Measurements from ENCODE around the gene KCNIP3. TPM values are rescaled to one million over a fixed set of nuclear protein-coding genes. Genes with fewer than 3 reads are reported as not detected.
A peak's percentile ranks its signal among the peaks of the same experiment; 100 is the strongest.

The KCNIP3 gene
- total RNA-seq, 2 donors from 2014 or later, result not detected

DNA sequence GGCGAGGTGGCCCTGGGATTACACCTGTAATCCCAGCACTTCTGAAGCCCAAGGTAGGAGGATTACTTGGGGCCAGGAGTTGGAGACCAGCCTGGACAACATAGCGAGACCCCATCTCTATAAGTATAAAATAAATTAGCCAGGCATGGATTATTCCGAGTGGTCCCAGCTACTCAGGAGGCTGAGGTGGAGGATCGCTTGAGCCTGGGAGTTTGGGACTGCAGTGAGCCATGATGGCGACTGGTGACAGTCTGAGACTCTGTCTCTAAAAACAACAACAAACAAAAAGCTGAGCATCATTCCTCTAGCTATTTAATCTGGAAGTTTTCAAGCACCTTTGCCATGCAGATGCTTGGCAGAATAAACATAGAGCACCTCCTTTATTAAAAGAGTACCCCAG, 83.6 kb downstream of the KCNIP3 start:
- no peaks in the 10 kb centered on the region for H3K36me3 Mint-ChIP-seq
- H3K27ac Mint-ChIP-seq, result no peak overlapping the region
- no peak overlapping the region for H3K4me3 Mint-ChIP-seq
- no peaks in the 10 kb centered on the region for H3K4me1 Mint-ChIP-seq (ENCODE audit: low read depth in 2 of 2)
- peaks cover 2 to 10% of the 10 kb centered on the region in 2 donors for H3K27me3 Mint-ChIP-seq
- DNase-seq (ENCODE audit: low spot score) (no peak), ATAC-seq (no peak)
- no peaks in the 10 kb centered on the region for H3K9me3 Mint-ChIP-seq

GRCh38 chr2:95381212-95382191, 84.4 kb downstream of the KCNIP3 start:
- Mint-ChIP-seq H3K27me3 (peaks cover 2 to 10% of the 10 kb centered on the region in 2 donors), H3K27ac (no peak overlapping the region), H3K4me1 (ENCODE audit: low read depth in 2 of 2) (no peaks in the 10 kb centered on the region), H3K4me3 (no peak overlapping the region), H3K36me3 (no peaks in the 10 kb centered on the region), H3K9me3 (no peaks in the 10 kb centered on the region)
- DNase-seq (ENCODE audit: low spot score) (no peak), ATAC-seq (peak in 1 of 2 donors; percentile 2)

- ATAC-seq, result no peak
- no peaks in the 10 kb centered on the region for H3K4me1 Mint-ChIP-seq (ENCODE audit: low read depth in 2 of 2)
These were observed 85.0 kb downstream of the KCNIP3 start for GRCh38 chr2:95382192-95382591.

GRCh38 chr2:95382686-95383634, 85.8 kb downstream of the KCNIP3 start:
- peaks cover 3 to 10% of the 10 kb centered on the region in 2 donors for H3K27me3 Mint-ChIP-seq
- H3K27ac Mint-ChIP-seq, result no peak overlapping the region
- DNase-seq (ENCODE audit: low spot score) (no peak), ATAC-seq (no peak)
- H3K4me3 Mint-ChIP-seq, result no peak overlapping the region
- H3K4me1 Mint-ChIP-seq (ENCODE audit: low read depth in 2 of 2), result no peaks in the 10 kb centered on the region
- no peaks in the 10 kb centered on the region for H3K9me3 Mint-ChIP-seq
- no peaks in the 10 kb centered on the region for H3K36me3 Mint-ChIP-seq

More at GRCh38 chr2:95382192-95382591, 85.0 kb downstream of the KCNIP3 start:
- Mint-ChIP-seq H3K36me3 (no peaks in the 10 kb centered on the region), H3K9me3 (no peaks in the 10 kb centered on the region), H3K27ac (no peak overlapping the region), H3K27me3 (peaks cover 3 to 10% of the 10 kb centered on the region in 2 donors), H3K4me3 (no peak overlapping the region)
- no peak for DNase-seq (ENCODE audit: low spot score)

DNA sequence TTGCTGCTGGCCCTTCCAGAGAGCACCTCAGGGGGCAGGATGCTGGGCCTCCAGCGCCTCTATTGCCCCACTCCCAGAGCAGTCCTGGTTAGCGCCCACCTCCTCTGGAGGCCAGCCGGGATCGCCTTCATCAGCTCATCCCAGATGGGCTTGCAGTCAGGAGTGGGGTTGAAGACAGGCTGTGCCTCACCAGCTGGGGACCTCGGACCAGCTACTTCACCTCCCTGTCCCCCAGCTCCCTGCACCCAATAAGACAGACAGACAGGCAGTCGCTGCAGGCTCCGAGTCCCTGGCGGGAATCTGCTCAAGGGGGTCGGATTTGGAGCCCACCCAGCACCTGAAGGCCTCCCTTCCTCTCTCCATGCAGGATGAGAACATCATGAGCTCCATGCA, 86.5 kb downstream of the KCNIP3 start:
- Mint-ChIP-seq H3K4me1 (ENCODE audit: low read depth in 2 of 2) (no peaks in the 10 kb centered on the region), H3K9me3 (no peaks in the 10 kb centered on the region), H3K36me3 (no peaks in the 10 kb centered on the region), H3K27me3 (peaks cover 3 to 10% of the 10 kb centered on the region in 2 donors), H3K27ac (no peak overlapping the region), H3K4me3 (no peak overlapping the region)
- DNase-seq (ENCODE audit: low spot score) (no peak), ATAC-seq (no peak)

- no peak overlapping the region for H3K4me3 Mint-ChIP-seq
- DNase-seq (ENCODE audit: low spot score) (no peak), ATAC-seq (no peak)
- no peaks in the 10 kb centered on the region for H3K36me3 Mint-ChIP-seq
- H3K9me3 Mint-ChIP-seq, result no peaks in the 10 kb centered on the region
- no peaks in the 10 kb centered on the region for H3K4me1 Mint-ChIP-seq (ENCODE audit: low read depth in 2 of 2)
- no peak overlapping the region for H3K27ac Mint-ChIP-seq
- peaks cover 3 to 6% of the 10 kb centered on the region in 2 donors for H3K27me3 Mint-ChIP-seq
These were observed 87.9 kb downstream of the KCNIP3 start for GRCh38 chr2:95384854-95385569.

DNA sequence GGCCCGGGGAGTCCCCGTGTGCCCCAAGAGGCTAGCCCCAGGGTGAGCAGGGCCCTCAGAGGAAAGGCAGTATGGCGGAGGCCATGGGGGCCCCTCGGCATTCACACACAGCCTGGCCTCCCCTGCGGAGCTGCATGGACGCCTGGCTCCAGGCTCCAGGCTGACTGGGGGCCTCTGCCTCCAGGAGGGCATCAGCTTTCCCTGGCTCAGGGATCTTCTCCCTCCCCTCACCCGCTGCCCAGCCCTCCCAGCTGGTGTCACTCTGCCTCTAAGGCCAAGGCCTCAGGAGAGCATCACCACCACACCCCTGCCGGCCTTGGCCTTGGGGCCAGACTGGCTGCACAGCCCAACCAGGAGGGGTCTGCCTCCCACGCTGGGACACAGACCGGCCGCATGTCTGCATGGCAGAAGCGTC, 88.4 kb downstream of the KCNIP3 start:
- no peak for DNase-seq (ENCODE audit: low spot score)
- peaks cover 0 to 3% of the 10 kb centered on the region in 2 donors for H3K27me3 Mint-ChIP-seq
- no peak overlapping the region for H3K4me3 Mint-ChIP-seq
- no peaks in the 10 kb centered on the region for H3K9me3 Mint-ChIP-seq
- H3K27ac Mint-ChIP-seq, result no peak overlapping the region
- H3K36me3 Mint-ChIP-seq, result no peaks in the 10 kb centered on the region
- no peaks in the 10 kb centered on the region for H3K4me1 Mint-ChIP-seq (ENCODE audit: low read depth in 2 of 2)
- ATAC-seq, result no peak

DNA sequence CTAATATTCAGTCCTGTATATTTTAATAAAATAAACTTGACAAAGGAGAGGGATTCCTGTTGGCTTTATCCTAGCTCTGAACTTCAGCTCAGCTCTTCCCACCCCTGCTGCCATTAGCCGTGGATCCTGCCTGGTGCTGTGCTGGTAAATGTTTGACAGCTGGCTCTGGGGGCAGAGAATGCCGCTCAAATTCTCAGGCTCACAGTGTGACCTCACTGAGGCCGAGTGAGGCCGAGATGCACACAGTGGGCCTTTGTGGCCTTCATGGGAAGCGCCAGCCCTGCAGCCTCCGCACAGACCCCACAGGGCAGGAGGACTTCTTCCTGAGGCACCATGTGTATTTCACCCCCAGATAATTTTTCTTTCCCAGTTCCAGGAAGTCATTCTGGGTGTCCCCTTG, 88.9 kb downstream of the KCNIP3 start:
- Mint-ChIP-seq H3K27me3 (peaks cover 0 to 3% of the 10 kb centered on the region in 2 donors), H3K4me1 (ENCODE audit: low read depth in 2 of 2) (no peaks in the 10 kb centered on the region), H3K27ac (no peak overlapping the region), H3K36me3 (no peaks in the 10 kb centered on the region), H3K4me3 (no peak overlapping the region), H3K9me3 (no peaks in the 10 kb centered on the region)
- no peak for DNase-seq (ENCODE audit: low spot score)
- no peak for ATAC-seq

DNA sequence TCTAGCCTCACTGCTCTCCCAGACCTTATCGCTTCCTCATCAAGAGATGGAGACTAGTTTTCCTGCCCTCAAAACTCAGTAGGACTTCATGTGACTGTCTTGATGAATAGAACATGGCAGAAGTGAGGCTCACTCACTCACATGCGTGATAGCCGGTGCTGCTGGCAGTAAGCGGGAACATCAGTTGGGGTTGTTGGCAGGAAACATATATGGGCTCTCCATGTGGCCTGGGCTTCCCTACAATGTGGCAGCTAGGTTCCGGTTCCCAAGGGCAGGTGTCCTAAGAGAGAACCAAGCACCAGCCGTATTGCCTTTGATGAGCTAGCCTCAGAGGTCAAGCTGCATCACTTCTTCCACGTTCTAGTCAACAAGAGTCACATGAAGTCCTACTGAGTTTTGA, 90.2 kb downstream of the KCNIP3 start:
- no peak overlapping the region for H3K4me3 Mint-ChIP-seq
- H3K27ac Mint-ChIP-seq, result no peak overlapping the region
- DNase-seq (ENCODE audit: low spot score) (no peak), ATAC-seq (no peak)
- peaks cover 0 to 3% of the 10 kb centered on the region in 2 donors for H3K27me3 Mint-ChIP-seq
- H3K36me3 Mint-ChIP-seq, result no peaks in the 10 kb centered on the region
- no peaks in the 10 kb centered on the region for H3K9me3 Mint-ChIP-seq
- no peaks in the 10 kb centered on the region for H3K4me1 Mint-ChIP-seq (ENCODE audit: low read depth in 2 of 2)

DNA sequence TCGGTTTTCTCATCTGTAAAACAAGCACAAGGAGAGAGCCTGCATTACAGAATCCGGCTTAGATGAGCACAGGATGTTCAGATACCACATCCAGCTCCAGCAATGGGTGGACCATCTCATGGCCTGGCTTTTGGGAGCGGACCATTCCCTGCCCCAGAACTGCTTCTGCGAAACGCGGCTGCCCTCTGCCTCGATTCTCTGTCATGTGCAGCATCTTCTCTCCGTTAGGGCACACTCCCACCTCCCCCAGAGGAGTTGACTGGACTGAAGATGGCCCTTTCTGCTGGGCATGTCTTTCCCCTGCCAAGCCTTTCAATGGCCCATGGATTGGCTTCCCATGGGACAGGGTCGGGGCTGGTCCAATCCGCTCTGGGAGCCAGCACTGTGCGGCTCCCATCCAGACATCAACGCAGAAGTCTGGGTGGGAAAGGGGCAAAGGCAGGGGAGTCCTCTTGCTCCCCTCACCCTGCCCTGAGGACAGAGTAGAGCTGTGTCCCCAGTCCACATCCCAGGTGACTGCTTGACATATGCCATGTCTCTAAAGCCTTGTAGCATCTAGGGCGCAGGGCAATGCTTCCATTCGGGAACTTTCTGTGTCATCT, 91.0 kb downstream of the KCNIP3 start:
- H3K36me3 Mint-ChIP-seq, result no peaks in the 10 kb centered on the region
- H3K27me3 Mint-ChIP-seq, result peaks cover 0 to 3% of the 10 kb centered on the region in 2 donors
- no peak for ATAC-seq
- no peaks in the 10 kb centered on the region for H3K9me3 Mint-ChIP-seq
- H3K4me1 Mint-ChIP-seq (ENCODE audit: low read depth in 2 of 2), result no peaks in the 10 kb centered on the region
- no peak for DNase-seq (ENCODE audit: low spot score)
- no peak overlapping the region for H3K4me3 Mint-ChIP-seq
- no peak overlapping the region for H3K27ac Mint-ChIP-seq

DNA sequence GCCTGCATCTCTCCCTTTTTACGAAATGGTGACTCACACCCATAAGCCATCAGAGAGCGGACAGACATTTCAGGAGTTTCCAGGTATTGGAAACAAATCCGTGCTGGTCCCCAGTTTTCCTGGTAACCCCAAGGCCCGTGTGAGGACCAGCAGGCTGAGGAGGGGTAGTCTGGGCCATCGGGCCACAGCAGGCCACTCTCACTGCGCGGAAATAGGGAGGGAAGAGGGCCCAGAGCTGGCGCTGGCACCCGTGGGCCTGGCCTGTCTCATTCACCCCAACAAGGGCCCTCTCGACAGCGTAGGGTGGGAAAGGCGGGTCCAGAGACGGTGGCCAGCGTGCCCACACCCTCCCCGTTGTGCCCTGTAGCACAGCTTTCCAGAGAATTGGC, 91.7 kb downstream of the KCNIP3 start:
- Mint-ChIP-seq H3K9me3 (no peaks in the 10 kb centered on the region), H3K4me3 (no peak overlapping the region), H3K36me3 (no peaks in the 10 kb centered on the region), H3K27me3 (peaks cover 0 to 3% of the 10 kb centered on the region in 2 donors), H3K4me1 (ENCODE audit: low read depth in 2 of 2) (no peaks in the 10 kb centered on the region), H3K27ac (no peak overlapping the region)
- no peak for DNase-seq (ENCODE audit: low spot score)
- ATAC-seq, result peak in 1 of 2 donors; percentile 16

DNA sequence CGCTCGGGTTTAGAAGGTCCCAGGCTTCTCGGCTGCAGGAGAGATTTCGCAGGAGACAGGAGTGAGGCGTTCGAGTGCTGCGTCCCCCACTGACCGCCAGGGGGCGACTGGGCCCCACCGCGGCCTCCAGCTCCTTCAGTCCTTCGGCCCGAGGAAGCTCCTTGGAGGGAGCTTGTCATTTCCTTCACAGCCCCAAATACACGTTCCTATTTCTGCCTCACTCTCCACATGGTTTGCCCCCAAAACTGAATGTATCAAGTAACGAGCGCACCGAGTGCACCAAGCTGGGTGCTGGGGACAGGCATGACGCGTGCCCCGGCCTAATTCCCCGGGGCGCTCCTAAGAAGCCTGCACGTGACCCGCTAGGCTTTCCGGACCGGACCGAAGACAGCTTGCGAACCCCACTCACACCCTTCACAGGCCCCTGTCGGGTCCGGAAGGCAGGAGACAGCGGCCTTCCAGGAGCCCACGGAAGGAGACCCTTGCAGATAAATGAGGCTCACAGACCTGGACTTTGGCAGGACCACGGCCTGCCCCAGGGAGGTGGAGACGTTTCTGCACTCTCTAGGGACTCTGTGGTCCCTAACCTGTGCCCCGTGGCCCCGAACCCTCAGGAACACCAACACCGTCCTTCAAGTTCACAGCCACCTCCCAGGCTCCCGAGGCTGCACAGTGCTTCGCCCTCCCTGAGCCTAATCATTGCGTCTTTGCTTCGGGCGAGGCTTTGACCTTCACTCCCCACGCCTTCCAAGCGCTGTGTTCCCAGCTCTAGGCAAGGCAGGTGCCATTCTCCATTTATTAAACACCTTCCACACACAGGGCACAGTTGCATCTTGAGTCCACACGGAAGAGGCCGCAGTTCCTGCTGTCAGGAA, 92.3 kb downstream of the KCNIP3 start:
- ATAC-seq, result peak; percentile 59
- Mint-ChIP-seq H3K4me1 (ENCODE audit: low read depth in 2 of 2) (no peaks in the 10 kb centered on the region), H3K36me3 (no peaks in the 10 kb centered on the region), H3K27me3 (peaks cover 0 to 3% of the 10 kb centered on the region in 2 donors), H3K4me3 (no peak overlapping the region), H3K9me3 (no peaks in the 10 kb centered on the region), H3K27ac (no peak overlapping the region)
- no peak for DNase-seq (ENCODE audit: low spot score)
